H1 (cell line): ENCODE measurements around the gene TAGLN2. TPM values are rescaled to one million over a fixed set of nuclear protein-coding genes. Genes with fewer than 3 reads are reported as not detected.

Experiments
- CTCF ChIA-PET: fragments of 300-600 bp; sonication (Branson Sonifier 250); formaldehyde crosslinking; loops from one replicate; lab custom pipeline; 2021; ENCODE audit not compliant: partially characterized antibody; lab: Charles Lee
- POLR2A ChIA-PET: fragments of 300-600 bp; sonication (Branson Sonifier 250); formaldehyde crosslinking; loops from one replicate; lab custom pipeline; 2021; ENCODE audit warnings: inconsistent platforms; ENCODE audit not compliant: partially characterized antibody; lab: Charles Lee
- DNase-seq, 2 experiments: peaks; one replicate each; pipeline versions ENCODE4 v3.0.0 to v3.0.0-alpha.2; 2010 to 2022; ENCODE audit warnings: low spot score in 2 of 2, low read depth in 1 of 2, mixed read lengths in 1 of 2
- FAIRE-seq: peaks from 2 replicates; lab custom pipeline; 2011; peaks lifted over from hg19 to GRCh38; lab: Jason Lieb, UNC
- H2AFZ ChIP-seq: 2 replicates; pipeline ENCODE4 v1.8.1; 2012; ENCODE audit warnings: low read length, inconsistent platforms
- H2AK5ac ChIP-seq: 2 replicates; pipeline ENCODE4 v1.6.1; 2013; ENCODE audit warnings: low read depth, low read length
- H2BK120ac ChIP-seq: replicated peaks from 2 replicates; pipeline ENCODE3; 2013; ENCODE audit warnings: low read depth, low read length, inconsistent platforms
- H2BK12ac ChIP-seq: 2 replicates; pipeline ENCODE4 v1.6.1; 2013; ENCODE audit warnings: low read depth, low read length
- H2BK15ac ChIP-seq: 2 replicates; pipeline ENCODE4 v1.6.1; 2013; ENCODE audit warnings: low read length
- H2BK20ac ChIP-seq: 2 replicates; pipeline ENCODE4 v1.6.1; 2013; ENCODE audit warnings: low read length
- H2BK5ac ChIP-seq: 2 replicates; pipeline ENCODE4 v1.6.1; 2013; ENCODE audit warnings: low read depth, low read length
- H3K14ac ChIP-seq: 2 replicates; pipeline ENCODE4 v1.6.1; 2013; ENCODE audit warnings: inconsistent platforms; ENCODE audit not compliant: insufficient read length
- H3K18ac ChIP-seq: 2 replicates; pipeline ENCODE4 v1.6.1; 2013; ENCODE audit warnings: low read length; ENCODE audit errors: extremely low read depth
- H3K23ac ChIP-seq: 2 replicates; pipeline ENCODE4 v1.6.1; 2013; ENCODE audit warnings: inconsistent platforms; ENCODE audit not compliant: insufficient read length
- H3K23me2 ChIP-seq: 2 replicates; pipeline ENCODE4 v1.6.1; 2013; ENCODE audit warnings: low read depth, low read length
- H3K27ac ChIP-seq: 2 replicates; pipeline ENCODE4 v1.6.1; 2011; ENCODE audit warnings: low read depth, low read length, inconsistent platforms
- H3K27me3 ChIP-seq, 4 experiments: replicated peaks in 1 of 4; 1 replicate in 1 of 4; 2 replicates in 3 of 4; pipeline versions ENCODE4 v1.6.1 to v1.8.1; 2011 to 2013; ENCODE audit warnings: low read length in 3 of 4, mild to moderate bottlenecking in 3 of 4, inconsistent platforms in 2 of 4, mixed read lengths in 2 of 4, moderate library complexity in 1 of 4; ENCODE audit not compliant: control insufficient read depth in 3 of 4, insufficient read depth in 3 of 4; ENCODE audit errors: extremely low read depth in 1 of 4
- H3K36me3 ChIP-seq, 4 experiments: 2 replicates each; pipeline versions ENCODE4 v1.6.1 to v1.8.1; 2011 to 2013; ENCODE audit warnings: mild to moderate bottlenecking in 4 of 4, low read length in 3 of 4, moderate library complexity in 2 of 4, control low read depth in 1 of 4, inconsistent platforms in 1 of 4; ENCODE audit not compliant: insufficient read depth in 4 of 4, control insufficient read depth in 2 of 4
- H3K4ac ChIP-seq: replicated peaks from 2 replicates; pipeline ENCODE3; 2013; ENCODE audit warnings: low read length, low read depth, mixed read lengths, inconsistent platforms; ENCODE audit not compliant: insufficient read length
- H3K4me1 ChIP-seq, 4 experiments: replicated peaks in 1 of 4; 1 replicate in 1 of 4; 2 replicates in 3 of 4; pipeline versions ENCODE4 v1.6.1 to v1.8.1; 2011 to 2013; ENCODE audit warnings: low read length in 3 of 4, inconsistent platforms in 2 of 4, mixed read lengths in 1 of 4; ENCODE audit not compliant: insufficient read depth in 4 of 4, control insufficient read depth in 3 of 4
- H3K4me2 ChIP-seq, 2 experiments: 2 replicates each; pipeline versions ENCODE4 v1.6.1 to v1.8.1; 2011 to 2013; ENCODE audit warnings: low read depth in 2 of 2, low read length in 2 of 2, control low read depth in 1 of 2, inconsistent platforms in 1 of 2, mild to moderate bottlenecking in 1 of 2; ENCODE audit not compliant: insufficient read depth in 1 of 2
- H3K4me3 ChIP-seq, 4 experiments: fragments of 200-600, 300-600 bp in 1 of 4; sonication (generic), shearing (Covaris generic), sonication (Bioruptor Twin) in 1 of 4; 2 replicates each; pipeline versions ENCODE4 v1.5.1 to v1.8.1; 2011 to 2016; ENCODE audit warnings: low read length in 4 of 4, low read depth in 3 of 4, control low read depth in 2 of 4, inconsistent platforms in 2 of 4, mild to moderate bottlenecking in 2 of 4, mixed read lengths in 1 of 4, moderate library complexity in 1 of 4; ENCODE audit not compliant: insufficient read depth in 2 of 4; ENCODE audit errors: extremely low read depth in 1 of 4
- H3K56ac ChIP-seq: replicated peaks from 2 replicates; pipeline ENCODE3; 2013; ENCODE audit warnings: low read depth, mild to moderate bottlenecking, mixed read lengths, low read length, inconsistent platforms; ENCODE audit not compliant: insufficient read length
- H3K79me1 ChIP-seq: 2 replicates; pipeline ENCODE4 v1.6.1; 2013; ENCODE audit warnings: low read depth, low read length, control low read depth
- H3K79me2 ChIP-seq, 2 experiments: 2 replicates each; pipeline versions ENCODE4 v1.6.1 to v1.8.1; 2012 to 2013; ENCODE audit warnings: low read length in 2 of 2, mild to moderate bottlenecking in 2 of 2, inconsistent platforms in 1 of 2; ENCODE audit not compliant: insufficient read depth in 2 of 2, control insufficient read depth in 1 of 2
- H3K9ac ChIP-seq, 4 experiments: replicated peaks in 1 of 4; 1 replicate in 1 of 4; 2 replicates in 3 of 4; pipeline versions ENCODE4 v1.6.1 to v1.8.1; 2011 to 2013; ENCODE audit warnings: low read depth in 3 of 4, low read length in 3 of 4, control low read depth in 2 of 4, mild to moderate bottlenecking in 2 of 4, moderate library complexity in 2 of 4, inconsistent platforms in 1 of 4; ENCODE audit errors: extremely low read depth in 1 of 4
- H3K9me3 ChIP-seq, 2 experiments: 2 replicates each; pipeline versions ENCODE4 v1.6.1 to v1.8.1; 2012 to 2013; ENCODE audit warnings: mild to moderate bottlenecking in 2 of 2, moderate library complexity in 2 of 2, control low read depth in 1 of 2, inconsistent platforms in 1 of 2, low read depth in 1 of 2, low read length in 1 of 2, mixed read lengths in 1 of 2; ENCODE audit not compliant: insufficient read depth in 2 of 2
- H4K20me1 ChIP-seq, 2 experiments: replicated peaks in 1 of 2; 2 replicates each; pipeline versions ENCODE3 to v1.8.1; 2011 to 2013; ENCODE audit warnings: inconsistent platforms in 2 of 2, low read length in 2 of 2, mild to moderate bottlenecking in 1 of 2; ENCODE audit not compliant: insufficient read depth in 2 of 2, control insufficient read depth in 1 of 2
- H4K5ac ChIP-seq: 2 replicates; pipeline ENCODE4 v1.6.1; 2013; ENCODE audit warnings: low read length, low read depth, mixed read lengths, inconsistent platforms; ENCODE audit not compliant: insufficient read length
- H4K8ac ChIP-seq: 2 replicates; pipeline ENCODE4 v1.8.0; 2013; ENCODE audit warnings: mild to moderate bottlenecking, moderate library complexity, low read length, inconsistent platforms; ENCODE audit not compliant: insufficient read depth; ENCODE audit errors: extremely low read depth
- H4K91ac ChIP-seq: replicated peaks from 2 replicates; pipeline ENCODE3; 2013; ENCODE audit warnings: low read length, mixed read lengths, inconsistent platforms; ENCODE audit not compliant: insufficient read length
- BACH1 ChIP-seq: IDR thresholded peaks from 2 replicates; pipeline ENCODE4 v1.6.1; 2012; ENCODE audit warnings: low read length, improper control_type of control experiment
- CHD2 ChIP-seq: IDR thresholded peaks from 2 replicates; pipeline ENCODE4 v1.6.1; 2012; ENCODE audit warnings: low read length, improper control_type of control experiment
- EZH2 ChIP-seq: fragments of 200-600 bp; sonication (generic); IDR thresholded peaks from 2 replicates; pipeline ENCODE4 v1.7.1; 2012; ENCODE audit warnings: low read depth, mild to moderate bottlenecking, moderate library complexity, low read length, inconsistent platforms; ENCODE audit not compliant: severe bottlenecking
- FOSL1 ChIP-seq: IDR thresholded peaks from 2 replicates; pipeline ENCODE4 v1.6.1; 2011; ENCODE audit warnings: mild to moderate bottlenecking, low read depth, low read length, moderate library complexity; ENCODE audit not compliant: insufficient read depth
- JUND ChIP-seq: IDR thresholded peaks from 2 replicates; pipeline ENCODE4 v1.6.1; 2011; ENCODE audit warnings: mild to moderate bottlenecking, improper control_type of control experiment, low read length
- SIN3A ChIP-seq, 2 experiments: IDR thresholded peaks in 1 of 2; conservative IDR thresholded peaks in 1 of 2; 2 replicates each; pipeline ENCODE4 v1.6.1; 2011 to 2012; ENCODE audit warnings: low read length in 2 of 2, improper control_type of control experiment in 1 of 2, low read depth in 1 of 2, mild to moderate bottlenecking in 1 of 2
- SP1 ChIP-seq: IDR thresholded peaks from 2 replicates; pipeline ENCODE4 v1.6.1; 2011; ENCODE audit warnings: low read depth, low read length
- SRF ChIP-seq: IDR thresholded peaks from 2 replicates; pipeline ENCODE4 v1.6.1; 2011; ENCODE audit warnings: mild to moderate bottlenecking, low read depth, low read length, moderate library complexity
- TAF1 ChIP-seq: IDR thresholded peaks from 2 replicates; pipeline ENCODE4 v1.6.1; 2011; ENCODE audit warnings: mild to moderate bottlenecking, low read depth, low read length
- TEAD4 ChIP-seq: IDR thresholded peaks from 2 replicates; pipeline ENCODE4 v1.6.1; 2012; ENCODE audit warnings: low read depth, low read length, inconsistent platforms, mixed read lengths
- YY1 ChIP-seq: IDR thresholded peaks from 2 replicates; pipeline ENCODE4 v1.6.1; 2011; ENCODE audit warnings: low read depth, mild to moderate bottlenecking, low read length
- WGBS, 2 experiments: shearing (Covaris generic) in 1 of 2; methylation state at CpG; one replicate each; pipeline versions ENCODE4 v1.1.6 to v1.1.7; 2013 to 2015; ENCODE audit warnings: low lambda C conversion rate in 2 of 2, mixed read lengths in 2 of 2, inconsistent platforms in 1 of 2, low coverage in 1 of 2, missing lambda C conversion rate in 1 of 2; ENCODE audit not compliant: insufficient replicate concordance in 2 of 2, insufficient coverage in 1 of 2, insufficient read length in 1 of 2; ENCODE audit errors: extremely low coverage in 1 of 2, missing lambda C conversion rate in 1 of 2; 5-methylcytosine and 5-hydroxymethylcytosine counted together
- polyA plus RNA-seq, 7 experiments: library from polyadenylated mRNA; depleted of rRNA in 3 of 7; stranded (reverse) in 5 of 7; unstranded in 2 of 7; fragments of >200 nt in 5 of 7; fragments of 200-250 nt in 2 of 7; gene quantifications; 1 replicate in 5 of 7; 2 replicates in 1 of 7; 4 replicates in 1 of 7; pipeline versions ENCODE4 v1.2.1 to v1.2.3, GENCODE V29; 2011 to 2013; ENCODE audit warnings: missing spikeins in 2 of 7, mixed read lengths in 2 of 7
- total RNA-seq: library from RNA; stranded (reverse); fragmentation: NEBNext Ultra II Directional; extraction: Animal tissue kit (Norgen Biotek cat#: 25700); gene quantifications from 2 replicates; pipeline ENCODE4 v1.2.1, GENCODE V29; 2021
- TF ChIP-seq, protein P1 (sequence below), 3 experiments: IDR thresholded peaks; 1 replicate in 2 of 3; 2 replicates in 1 of 3; pipeline versions ENCODE4 v1.5.1 to v1.6.1; 2011; ENCODE audit warnings: low read length in 3 of 3, mild to moderate bottlenecking in 3 of 3, inconsistent platforms in 2 of 3, low read depth in 1 of 3, moderate library complexity in 1 of 3; ENCODE audit not compliant: insufficient read depth in 1 of 3; ENCODE audit errors: control extremely low read depth in 1 of 3

Gene TAGLN2
- total and polyA plus RNA-seq, 2 of the 8 experiments (the other 6 are each of a cell fraction or from before 2014, with no cell fraction given) = 93.0 to 114 TPM

DNA sequence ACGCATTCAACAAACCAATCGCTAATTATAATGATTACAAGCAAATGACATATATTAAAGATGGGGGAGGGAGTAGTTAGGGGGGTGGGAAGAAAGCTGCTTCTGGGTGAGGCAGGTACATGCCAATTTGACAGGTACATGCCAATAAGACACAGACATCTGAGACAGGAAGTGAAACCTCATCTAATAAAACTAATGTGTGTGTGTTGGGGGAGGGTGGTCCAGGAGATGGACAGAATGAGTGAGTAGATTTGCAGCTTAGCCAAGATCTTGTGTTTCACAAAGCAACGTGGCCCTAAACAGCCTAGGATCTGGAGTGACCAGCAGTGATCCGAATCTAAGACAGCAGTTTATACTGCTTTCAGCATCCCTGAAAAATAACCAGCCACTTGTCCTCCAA lies 36.1 kb downstream of the TAGLN2 start:
- Histone ChIP-seq H3K4me3 (no peak overlapping the region), H2BK20ac (no peak overlapping the region), H3K9ac (no peak overlapping the region), H2BK15ac (no peak overlapping the region), H3K4ac (no peak overlapping the region), H2AFZ (no peak overlapping the region), H3K9me3 (no peaks in the 10 kb centered on the region), H4K8ac (no peak overlapping the region), H3K14ac (no peak overlapping the region), H3K27ac (no peak overlapping the region), H3K4me2 (no peak overlapping the region), H3K23me2 (no peaks in the 10 kb centered on the region), H4K20me1 (no peaks in the 10 kb centered on the region), H3K56ac (no peak overlapping the region), H3K79me1 (no peaks in the 10 kb centered on the region), H3K27me3 (no peaks in the 10 kb centered on the region), H2AK5ac (no peak overlapping the region), H4K5ac (no peak overlapping the region), H2BK5ac (no peak overlapping the region), H3K79me2 (no peaks in the 10 kb centered on the region), H3K36me3 (no peaks in the 10 kb centered on the region), H2BK12ac (no peak overlapping the region), H3K18ac (no peak overlapping the region), H3K4me1 (no peaks in the 10 kb centered on the region), H3K23ac (no peak overlapping the region), H2BK120ac (no peak overlapping the region), H4K91ac (no peak overlapping the region)
- FAIRE-seq = no peak
- 85% methylated on average over 4 of the region's 4 CpGs; no CpG with 5 or more reads in 1 of the 2 experiments for WGBS, 2 experiments
- no peak for DNase-seq
- CTCF ChIA-PET = interaction anchor here (0.6 to 20.8 kb wide), 16 partner anchors 9 to 692 kb away, joined by 3 to 645 read pairs (median 62); partner anchors contain the start of genes DUSP23, FCRL6, SLAMF8 and VSIG8
- POLR2A ChIA-PET = interaction anchor here (0.8 kb wide), 1 partner anchor 60 kb away, joined by 3 read pairs; no protein-coding TSS in a partner anchor
- TF ChIP-seq BACH1 = no peak
- TF ChIP-seq YY1 = no peak
- TF ChIP-seq SRF = no peak
- no peak for TF ChIP-seq SIN3A (conservative IDR thresholded peaks at IDR 0.05 in 1 of 2, IDR thresholded peaks at IDR 0.05 in 1 of 2; ENCODE audit: low read depth in 1 of 2, low read length in 2 of 2)
- TF ChIP-seq TAF1 = no peak
- TF ChIP-seq JUND = no peak
- TF ChIP-seq EZH2 = no peak
- TF ChIP-seq CHD2 = no peak
- no peak for TF ChIP-seq FOSL1
- TF ChIP-seq, protein P1, sequence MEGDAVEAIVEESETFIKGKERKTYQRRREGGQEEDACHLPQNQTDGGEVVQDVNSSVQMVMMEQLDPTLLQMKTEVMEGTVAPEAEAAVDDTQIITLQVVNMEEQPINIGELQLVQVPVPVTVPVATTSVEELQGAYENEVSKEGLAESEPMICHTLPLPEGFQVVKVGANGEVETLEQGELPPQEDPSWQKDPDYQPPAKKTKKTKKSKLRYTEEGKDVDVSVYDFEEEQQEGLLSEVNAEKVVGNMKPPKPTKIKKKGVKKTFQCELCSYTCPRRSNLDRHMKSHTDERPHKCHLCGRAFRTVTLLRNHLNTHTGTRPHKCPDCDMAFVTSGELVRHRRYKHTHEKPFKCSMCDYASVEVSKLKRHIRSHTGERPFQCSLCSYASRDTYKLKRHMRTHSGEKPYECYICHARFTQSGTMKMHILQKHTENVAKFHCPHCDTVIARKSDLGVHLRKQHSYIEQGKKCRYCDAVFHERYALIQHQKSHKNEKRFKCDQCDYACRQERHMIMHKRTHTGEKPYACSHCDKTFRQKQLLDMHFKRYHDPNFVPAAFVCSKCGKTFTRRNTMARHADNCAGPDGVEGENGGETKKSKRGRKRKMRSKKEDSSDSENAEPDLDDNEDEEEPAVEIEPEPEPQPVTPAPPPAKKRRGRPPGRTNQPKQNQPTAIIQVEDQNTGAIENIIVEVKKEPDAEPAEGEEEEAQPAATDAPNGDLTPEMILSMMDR (IDR thresholded peaks at IDR 0.05; ENCODE audit: control extremely low read depth in 1 of 3, insufficient read depth in 1 of 3, low read depth in 1 of 3, low read length in 3 of 3) = no peak
- TF ChIP-seq TEAD4 = no peak
- no peak for TF ChIP-seq SP1
